HEK293 (cell line): ENCODE measurements around the gene PRPF6.

Experiments used
- CTCF ChIP-seq: fragments of 450-650 bp; formaldehyde crosslinking; IDR thresholded peaks from 2 replicates; pipeline ENCODE4 v1.5.1; 2016; ENCODE audit warnings: missing biosample characterization, missing genetic modification characterization
- IKZF3 ChIP-seq: fragments of 450-650 bp; IDR thresholded peaks from 2 replicates; pipeline ENCODE4 v1.5.0; 2018; ENCODE audit warnings: missing biosample characterization, mild to moderate bottlenecking, missing genetic modification characterization, moderate library complexity
- SETDB1 ChIP-seq: IDR thresholded peaks from one replicate; pipeline ENCODE4 v1.6.1; 2017; ENCODE audit warnings: mild to moderate bottlenecking, low read length, moderate library complexity, mixed read lengths; ENCODE audit not compliant: insufficient read length
- ZFP69B ChIP-seq: fragments of 450-650 bp; formaldehyde crosslinking; IDR thresholded peaks from 2 replicates; pipeline ENCODE4 v1.5.1; 2016; ENCODE audit warnings: missing biosample characterization, missing genetic modification characterization
- ZNF274 ChIP-seq, 2 experiments: fragments of 200-500 bp in 1 of 2; fragments of 450-650 bp in 1 of 2; sonication (Bioruptor generic) in 1 of 2; formaldehyde crosslinking in 1 of 2; IDR thresholded peaks; 2 replicates each; pipeline versions ENCODE4 v1.5.1 to v1.6.1; 2014 to 2016; ENCODE audit warnings: borderline replicate concordance in 1 of 2, inconsistent platforms in 1 of 2, low read length in 1 of 2, missing biosample characterization in 1 of 2, missing genetic modification characterization in 1 of 2
- ZNF311 ChIP-seq: fragments of 450-650 bp; formaldehyde crosslinking; IDR thresholded peaks from 2 replicates; pipeline ENCODE4 v1.5.1; 2017; ENCODE audit warnings: missing biosample characterization, missing genetic modification characterization, borderline replicate concordance
- ZNF747 ChIP-seq: fragments of 450-650 bp; formaldehyde crosslinking; IDR thresholded peaks from 2 replicates; pipeline ENCODE4 v1.5.1; 2016; ENCODE audit warnings: missing biosample characterization, missing genetic modification characterization
- TF ChIP-seq, protein P1 (sequence below): IDR thresholded peaks from 2 replicates; pipeline ENCODE4 v1.6.1; 2011; ENCODE audit warnings: mild to moderate bottlenecking, low read depth, low read length, borderline replicate concordance
- TF ChIP-seq, protein P2 (sequence below): fragments of 450-650 bp; formaldehyde crosslinking; IDR thresholded peaks from 2 replicates; pipeline ENCODE4 v1.5.1; 2017; ENCODE audit warnings: missing biosample characterization, missing genetic modification characterization

DNA sequence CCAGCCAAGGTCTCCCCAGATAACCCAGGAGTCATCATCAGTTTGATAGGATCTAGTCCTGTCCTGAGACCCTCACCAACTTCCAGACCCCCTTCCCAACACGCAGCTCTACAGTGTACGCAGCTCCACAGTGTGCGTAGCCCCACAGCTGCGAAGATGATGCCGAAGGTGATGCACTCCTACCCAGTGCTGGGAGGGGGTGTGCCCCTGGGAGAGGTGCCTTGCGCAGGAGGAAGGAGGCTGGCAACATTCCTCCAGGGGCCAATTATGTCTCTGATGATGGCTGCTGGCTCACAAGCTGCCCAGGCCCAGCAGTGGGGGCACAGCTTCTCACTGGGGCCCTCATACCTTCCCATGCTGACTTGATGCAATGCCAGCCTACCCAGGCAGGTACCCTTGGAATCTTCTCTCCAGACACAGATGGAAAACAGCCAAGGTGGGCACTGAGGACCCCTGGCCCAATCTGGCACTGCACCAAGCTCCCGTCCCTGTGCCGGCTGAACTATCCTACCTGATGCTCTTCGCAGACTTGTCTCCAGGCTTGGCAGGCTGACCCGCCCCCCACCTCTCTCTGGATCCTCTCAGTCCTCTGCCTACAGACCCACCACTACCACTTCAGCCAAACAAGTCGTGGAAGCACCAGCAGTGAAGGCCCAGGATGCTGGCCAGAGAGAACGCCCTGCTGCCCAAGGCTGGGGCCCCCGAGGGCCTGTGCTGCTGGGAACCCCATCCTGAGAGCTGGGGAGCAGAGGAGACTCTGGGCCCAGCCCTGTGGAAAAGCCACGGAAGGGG, 12.6 kb upstream of the PRPF6 start:
- TF ChIP-seq CTCF (tag by site-specific recombination): no peak
- no peak for TF ChIP-seq SETDB1
- TF ChIP-seq ZNF747 (tag by site-specific recombination): no peak
- TF ChIP-seq, protein P1, sequence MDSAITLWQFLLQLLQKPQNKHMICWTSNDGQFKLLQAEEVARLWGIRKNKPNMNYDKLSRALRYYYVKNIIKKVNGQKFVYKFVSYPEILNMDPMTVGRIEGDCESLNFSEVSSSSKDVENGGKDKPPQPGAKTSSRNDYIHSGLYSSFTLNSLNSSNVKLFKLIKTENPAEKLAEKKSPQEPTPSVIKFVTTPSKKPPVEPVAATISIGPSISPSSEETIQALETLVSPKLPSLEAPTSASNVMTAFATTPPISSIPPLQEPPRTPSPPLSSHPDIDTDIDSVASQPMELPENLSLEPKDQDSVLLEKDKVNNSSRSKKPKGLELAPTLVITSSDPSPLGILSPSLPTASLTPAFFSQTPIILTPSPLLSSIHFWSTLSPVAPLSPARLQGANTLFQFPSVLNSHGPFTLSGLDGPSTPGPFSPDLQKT: no peak
- no peak for TF ChIP-seq ZNF274 (IDR thresholded peaks at IDR 0.05; ENCODE audit: low read length)
- no peak for TF ChIP-seq ZNF274 (tag by site-specific recombination; IDR thresholded peaks at IDR 0.05; ENCODE audit: borderline replicate concordance)
- no peak for TF ChIP-seq IKZF3 (tag by site-specific recombination)
- no peak for TF ChIP-seq ZNF311 (tag by site-specific recombination)
- TF ChIP-seq, protein P2, sequence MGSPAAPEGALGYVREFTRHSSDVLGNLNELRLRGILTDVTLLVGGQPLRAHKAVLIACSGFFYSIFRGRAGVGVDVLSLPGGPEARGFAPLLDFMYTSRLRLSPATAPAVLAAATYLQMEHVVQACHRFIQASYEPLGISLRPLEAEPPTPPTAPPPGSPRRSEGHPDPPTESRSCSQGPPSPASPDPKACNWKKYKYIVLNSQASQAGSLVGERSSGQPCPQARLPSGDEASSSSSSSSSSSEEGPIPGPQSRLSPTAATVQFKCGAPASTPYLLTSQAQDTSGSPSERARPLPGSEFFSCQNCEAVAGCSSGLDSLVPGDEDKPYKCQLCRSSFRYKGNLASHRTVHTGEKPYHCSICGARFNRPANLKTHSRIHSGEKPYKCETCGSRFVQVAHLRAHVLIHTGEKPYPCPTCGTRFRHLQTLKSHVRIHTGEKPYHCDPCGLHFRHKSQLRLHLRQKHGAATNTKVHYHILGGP (tag by site-specific recombination): no peak
- no peak for TF ChIP-seq ZFP69B (tag by site-specific recombination)
